HG03565 (cell line): ENCODE data around the gene TNP2.

Experiments used
- ATAC-seq: cut with Tn5 transposase; IDR thresholded peaks from one replicate; pipeline ENCODE4 v1.9.1; 2021; ENCODE audit warnings: mild to moderate bottlenecking, moderate library complexity; ENCODE audit not compliant: unreplicated experiment

Gene TNP2

GRCh38 chr16:11278681-11279628, 9.8 kb upstream of the TNP2 start:
- ATAC-seq = no peak

- no peak for ATAC-seq
These were observed 8.6 kb upstream of the TNP2 start for GRCh38 chr16:11277607-11278337.

- no peak for ATAC-seq
These were observed 7.9 kb upstream of the TNP2 start for GRCh38 chr16:11276896-11277593.

- ATAC-seq = no peak
These were observed 7.2 kb upstream of the TNP2 start, which contains the start of gene PRM2 for GRCh38 chr16:11276143-11276895. Gene PRM2, minus strand, starts transcription at chr16:11276480. Its CDS starts 110 bp downstream, at chr16:11276370.

- no peak for ATAC-seq
These were observed 5.8 kb upstream of the TNP2 start for GRCh38 chr16:11274964-11275363.

- ATAC-seq = no peak
These were observed 4.7 kb upstream of the TNP2 start for GRCh38 chr16:11273721-11274324.

GRCh38 chr16:11272921-11273720, 4.0 kb upstream of the TNP2 start, which contains the start of gene PRM3:
Gene PRM3, minus strand, starts transcription at chr16:11273629. Its CDS starts 34 bp downstream, at chr16:11273595.
- no peak for ATAC-seq

- ATAC-seq = no peak
These were observed 3.4 kb upstream of the TNP2 start for GRCh38 chr16:11272484-11272883.

GRCh38 chr16:11271610-11272009, 2.5 kb upstream of the TNP2 start:
- no peak for ATAC-seq

GRCh38 chr16:11270602-11271162, 1.6 kb upstream of the TNP2 start:
- no peak for ATAC-seq

GRCh38 chr16:11265124-11265523, 4.0 kb downstream of the TNP2 start:
- ATAC-seq = no peak

GRCh38 chr16:11264155-11264832, 4.8 kb downstream of the TNP2 start:
- ATAC-seq = no peak

- no peak for ATAC-seq
These were observed 5.4 kb downstream of the TNP2 start for GRCh38 chr16:11263737-11264136.

- ATAC-seq = no peak
These were observed 6.2 kb downstream of the TNP2 start for GRCh38 chr16:11262915-11263314.

- no peak for ATAC-seq
These were observed 8.5 kb downstream of the TNP2 start for GRCh38 chr16:11260596-11260966.

GRCh38 chr16:11259655-11260595, 9.2 kb downstream of the TNP2 start:
- ATAC-seq = no peak
